ENCODE results near the gene ATF4.

Gene ATF4

DNA sequence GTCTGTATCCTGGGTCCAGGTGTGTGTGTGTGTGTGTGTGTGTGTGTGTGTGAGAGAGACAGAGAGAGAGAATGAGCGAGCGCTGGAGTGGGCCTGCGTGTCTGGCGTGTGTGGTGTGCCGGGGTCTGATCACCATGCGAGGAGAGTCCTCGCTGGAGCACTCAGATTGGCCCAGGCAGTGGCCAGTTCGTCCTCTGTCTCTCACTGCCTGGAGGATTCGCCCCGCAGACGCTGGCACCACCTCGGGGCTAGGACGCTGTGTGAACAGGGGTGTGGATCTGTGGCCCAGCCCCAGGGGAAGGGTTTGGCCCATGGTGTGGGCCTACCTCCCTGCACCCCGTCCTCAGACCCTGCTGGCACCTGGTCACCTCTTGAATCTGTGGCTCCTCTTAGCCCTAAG is 38.6 kb downstream of the ATF4 start:
- DNase-seq (ENCODE audit: low read depth), result no peak
- H3K4me3 ChIP-seq (ENCODE audit: low read depth, low read length), result no peak overlapping the region
- TF ChIP-seq CTCF (conservative IDR thresholded peaks at IDR 0.05; ENCODE audit: low read depth, low read length), result no peak

GRCh38 chr22:39559456-39560105 is 39.2 kb downstream of the ATF4 start:
- DNase-seq (ENCODE audit: low read depth), result no peak
- peak; percentile 65 for TF ChIP-seq CTCF (conservative IDR thresholded peaks at IDR 0.05; ENCODE audit: low read depth, low read length)

GRCh38 chr22:39560127-39560526 is 39.8 kb downstream of the ATF4 start:
- no peak for TF ChIP-seq CTCF (conservative IDR thresholded peaks at IDR 0.05; ENCODE audit: low read depth, low read length)
- H3K4me3 ChIP-seq (ENCODE audit: low read depth, low read length), result no peak overlapping the region
- no peak for DNase-seq (ENCODE audit: low read depth)

More at GRCh38 chr22:39559456-39560105, 39.2 kb downstream of the ATF4 start:
- no peak overlapping the region for H3K4me3 ChIP-seq (ENCODE audit: low read depth, low read length)

GRCh38 chr22:39562839-39563489 is 42.6 kb downstream of the ATF4 start:
- no peak overlapping the region for H3K4me3 ChIP-seq (ENCODE audit: low read depth, low read length)
- no peak for DNase-seq (ENCODE audit: low read depth)
- no peak for TF ChIP-seq CTCF (conservative IDR thresholded peaks at IDR 0.05; ENCODE audit: low read depth, low read length)

- no peak overlapping the region for H3K4me3 ChIP-seq (ENCODE audit: low read depth, low read length)
- TF ChIP-seq CTCF (conservative IDR thresholded peaks at IDR 0.05; ENCODE audit: low read depth, low read length), result no peak
- no peak for DNase-seq (ENCODE audit: low read depth)
These were observed 43.4 kb downstream of the ATF4 start for GRCh38 chr22:39563571-39564428.

DNA sequence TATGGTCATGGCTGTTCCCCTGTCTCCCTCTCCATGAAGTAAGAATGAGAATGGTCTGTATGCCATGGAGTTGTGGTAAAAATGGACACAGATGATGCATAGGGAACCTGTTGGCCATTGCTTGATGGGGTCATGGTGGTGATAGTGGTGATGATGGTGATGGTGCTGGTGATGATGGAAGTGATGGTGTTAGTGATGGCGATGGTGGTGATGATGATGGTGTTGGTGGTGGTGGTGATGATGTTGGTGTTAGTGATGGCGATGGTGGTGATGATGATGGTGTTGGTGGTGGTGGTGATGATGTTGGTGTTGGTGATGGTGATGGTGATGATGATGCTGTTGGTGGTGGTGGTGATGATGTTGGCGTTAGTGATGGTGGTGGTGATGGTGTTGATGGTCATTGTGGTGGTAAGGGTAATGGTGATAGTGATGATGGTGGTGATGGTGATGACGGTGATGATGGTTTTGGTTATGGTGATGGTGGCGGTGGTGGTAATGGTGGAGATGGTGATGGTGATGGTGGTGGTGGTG is 45.1 kb downstream of the ATF4 start:
- H3K4me3 ChIP-seq (ENCODE audit: low read depth, low read length), result no peak overlapping the region
- TF ChIP-seq CTCF (conservative IDR thresholded peaks at IDR 0.05; ENCODE audit: low read depth, low read length), result no peak
- DNase-seq (ENCODE audit: low read depth), result no peak

Data from choroid plexus epithelial cell (primary cell).